Right hindlimb (tissue), 1 donor: Measurements from ENCODE around the gene RIPPLY3.
A peak's percentile ranks its signal among the peaks of the same experiment; 100 is the strongest.

ENCODE experiments used
- DNase-seq: peaks from one replicate; pipeline ENCODE4 v3.0.0-alpha.2; 2018

The RIPPLY3 gene, protein sequence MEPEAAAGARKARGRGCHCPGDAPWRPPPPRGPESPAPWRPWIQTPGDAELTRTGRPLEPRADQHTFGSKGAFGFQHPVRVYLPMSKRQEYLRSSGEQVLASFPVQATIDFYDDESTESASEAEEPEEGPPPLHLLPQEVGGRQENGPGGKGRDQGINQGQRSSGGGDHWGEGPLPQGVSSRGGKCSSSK

DNA sequence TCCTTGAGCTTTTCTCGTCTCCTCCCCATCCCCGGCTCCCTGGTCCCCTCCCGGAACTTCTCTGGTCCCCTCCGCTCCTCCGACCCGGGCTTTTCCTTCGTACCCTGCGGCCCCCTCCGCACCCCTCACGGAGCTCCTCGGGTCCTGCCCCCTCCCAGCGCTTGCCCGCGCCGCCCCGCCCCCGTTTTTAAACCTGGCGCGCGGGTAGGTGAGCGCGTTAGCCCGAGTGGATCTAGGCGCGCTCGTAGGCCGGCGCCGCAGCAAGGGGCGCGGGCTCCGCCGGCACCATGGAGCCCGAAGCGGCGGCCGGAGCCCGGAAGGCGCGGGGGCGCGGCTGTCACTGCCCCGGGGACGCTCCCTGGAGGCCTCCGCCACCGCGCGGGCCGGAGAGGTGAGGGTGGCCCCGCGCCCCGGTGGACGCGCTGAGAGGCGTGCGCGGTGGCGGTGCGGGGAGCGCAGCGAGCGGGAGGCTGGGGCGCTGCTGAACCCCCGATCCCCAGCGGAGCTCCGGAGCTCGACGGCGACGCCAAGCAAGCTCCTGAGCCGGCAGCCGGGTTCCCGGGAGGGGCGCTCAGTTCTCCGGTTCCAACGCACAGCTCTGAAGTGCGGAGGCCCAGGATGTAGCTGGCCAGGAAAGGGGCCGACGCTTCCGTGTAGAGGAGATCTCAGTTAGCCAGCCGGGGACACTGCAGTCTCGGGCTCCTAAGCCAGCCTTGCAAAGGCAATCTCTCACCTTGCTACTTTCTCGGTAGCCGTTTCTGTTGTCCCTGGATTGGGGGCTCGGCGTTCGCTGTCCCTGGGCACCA lies at the start of gene RIPPLY3:
RIPPLY3 (plus strand) TSS at position 217 of the 806 bp plus-strand sequence; CDS start at position 288, 71 bp downstream.
- DNase-seq = peak; percentile 37

DNA sequence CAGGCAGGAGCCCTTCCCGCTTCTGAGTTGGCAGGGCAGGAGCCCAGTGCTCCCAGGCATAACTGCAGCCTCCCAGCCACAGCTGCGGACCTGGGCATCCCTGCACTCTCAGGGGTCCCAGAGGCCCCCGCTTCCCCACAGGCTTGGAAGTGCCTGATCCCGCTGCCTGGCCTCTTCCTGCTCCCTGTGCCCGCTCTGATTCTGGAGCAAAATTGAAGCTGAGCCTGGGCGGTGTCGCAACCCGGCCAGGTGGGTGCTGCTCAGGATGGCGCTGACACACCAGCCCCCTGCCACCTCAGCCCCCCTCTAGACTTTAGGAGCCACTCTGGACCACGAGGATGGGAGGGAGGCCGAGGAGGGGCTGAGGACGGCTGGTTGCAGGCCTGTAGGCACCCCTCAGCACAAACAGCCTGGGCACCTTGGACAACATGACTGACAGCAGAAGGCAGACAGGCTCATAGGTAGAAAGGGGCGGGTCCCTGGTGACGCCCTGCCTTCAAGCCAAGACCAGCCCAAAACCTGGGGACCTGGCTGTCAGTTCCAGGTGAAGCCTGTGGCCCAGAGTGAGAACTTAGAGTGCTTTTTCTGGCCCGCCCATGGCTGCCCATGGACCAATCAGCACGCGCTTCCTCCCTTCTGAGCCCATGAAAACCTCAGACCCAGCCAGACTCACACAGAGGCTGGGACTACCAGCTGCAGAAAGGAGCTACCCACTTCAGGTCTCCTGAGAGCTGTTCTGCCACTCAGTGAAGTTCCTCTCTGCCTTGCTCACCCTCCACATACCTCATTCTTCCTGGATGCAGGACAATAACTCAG lies 47.3 kb upstream of the RIPPLY3 start:
- no peak for DNase-seq

DNA sequence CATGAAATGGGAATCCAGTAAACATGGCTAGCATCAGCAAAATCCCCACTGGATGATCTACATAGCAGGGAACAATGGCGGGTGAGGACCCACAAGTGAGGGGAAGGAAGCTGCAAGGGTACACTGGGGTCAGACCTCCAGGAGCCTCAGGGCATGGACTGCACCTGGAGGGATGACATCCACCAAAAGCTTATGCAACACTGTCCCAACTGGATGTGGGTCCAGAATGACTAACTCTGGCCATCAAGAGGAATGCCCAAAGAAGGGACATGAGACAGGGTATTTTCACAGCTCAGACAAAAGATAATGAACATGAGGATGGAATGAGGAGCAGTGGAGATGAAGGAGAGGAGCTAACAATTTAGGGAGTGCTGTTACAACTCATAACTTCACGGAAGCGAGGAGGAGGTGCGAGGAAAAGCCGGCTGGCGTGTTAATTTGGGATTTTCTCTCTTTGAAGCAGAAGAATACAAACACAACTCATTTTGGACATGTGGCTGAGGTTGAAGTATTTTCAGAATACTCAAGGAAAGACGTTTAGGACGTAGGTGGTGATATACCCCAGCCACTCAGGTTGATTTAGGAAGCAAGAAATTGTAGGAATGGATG lies 45.7 kb upstream of the RIPPLY3 start:
- no peak for DNase-seq

DNA sequence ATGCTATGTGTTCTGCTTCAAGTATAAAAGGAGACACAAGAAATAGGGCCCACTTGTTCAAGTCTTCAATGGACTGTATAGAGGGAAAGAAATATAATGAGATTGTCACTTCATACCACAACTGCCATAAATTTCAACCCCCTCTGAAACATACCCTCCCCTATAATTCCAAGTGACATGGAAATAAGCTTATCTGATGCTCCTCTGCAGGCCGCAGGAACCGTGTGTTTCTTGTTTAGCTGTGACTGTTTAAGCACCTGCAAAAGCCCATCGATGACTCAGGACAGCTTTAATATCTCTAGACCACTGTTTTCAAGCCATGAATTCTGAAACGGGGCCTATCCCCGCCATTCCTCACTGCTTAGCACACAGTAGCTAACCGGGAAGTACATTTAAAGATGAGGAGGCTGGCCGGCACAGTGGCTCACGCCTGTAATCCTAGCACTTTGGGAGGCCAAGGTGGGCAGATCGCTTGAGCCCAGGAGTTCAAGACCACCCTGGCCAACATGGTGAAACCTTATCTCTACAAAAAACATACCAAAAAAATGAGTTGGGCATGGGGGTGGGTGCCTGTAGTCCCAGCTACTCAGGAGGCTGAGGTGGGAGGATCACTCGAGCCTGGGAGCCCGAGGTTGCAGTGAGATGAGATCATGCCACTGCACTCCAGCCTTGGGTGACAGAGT lies 44.3 kb upstream of the RIPPLY3 start:
- no peak for DNase-seq

DNA sequence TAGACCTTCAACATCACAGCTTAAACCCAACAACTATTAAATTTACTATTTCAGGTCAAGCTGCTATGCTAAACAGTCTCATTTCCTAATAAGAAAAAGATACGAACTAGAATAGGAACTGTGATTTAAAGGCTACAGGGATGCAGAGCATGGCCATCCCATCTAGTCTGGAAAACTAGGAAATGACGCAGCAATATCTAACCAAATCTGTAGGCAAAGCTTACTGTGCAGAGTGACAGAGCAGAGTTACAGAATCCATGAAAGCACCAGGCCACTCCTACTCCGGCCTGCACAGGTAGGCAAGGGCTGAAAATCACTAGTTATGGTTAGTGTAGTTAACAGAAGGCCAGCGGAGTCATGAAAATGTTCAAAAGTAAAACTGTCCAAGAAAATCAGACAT lies 42.1 kb upstream of the RIPPLY3 start:
- DNase-seq = no peak

DNA sequence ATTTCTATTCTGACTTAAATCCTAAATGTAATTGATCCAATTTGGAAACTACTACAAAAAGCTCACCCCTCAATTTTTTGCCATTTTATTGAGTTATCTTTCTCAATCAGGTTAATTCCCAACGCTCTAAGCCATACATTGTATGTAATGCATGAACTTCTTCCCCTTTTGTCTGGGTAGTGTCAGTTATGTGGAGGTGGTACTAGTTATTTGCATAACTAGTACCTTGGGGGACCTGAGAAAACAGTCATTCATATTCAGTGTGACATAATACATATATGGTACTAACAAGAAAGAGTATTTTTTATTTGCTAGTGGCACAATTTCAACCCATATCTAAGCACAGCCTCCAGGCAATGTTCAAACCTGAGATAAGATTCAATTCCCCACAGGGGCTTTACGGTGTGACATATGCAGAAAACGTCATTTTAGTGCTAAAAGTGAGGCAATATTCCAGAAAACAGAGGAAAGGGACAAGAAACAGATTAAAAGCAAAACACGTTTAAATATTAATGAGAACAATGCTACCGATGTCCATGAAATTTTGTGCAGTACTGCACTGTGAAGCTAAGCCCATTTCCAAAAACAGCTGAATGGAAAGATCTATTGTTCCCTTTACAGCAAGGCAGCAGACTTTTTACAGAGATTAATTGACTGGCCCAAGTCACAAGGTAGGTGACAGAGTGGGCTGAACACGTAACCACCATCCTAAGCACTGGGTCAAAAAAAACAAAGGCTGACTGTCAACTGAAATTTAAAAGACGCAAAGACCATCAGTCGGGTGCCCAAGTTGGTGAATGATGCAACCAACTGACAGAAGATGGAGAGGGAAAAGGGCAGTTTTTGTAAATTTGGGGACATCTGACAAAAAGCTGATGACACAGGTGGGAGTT lies 41.4 kb upstream of the RIPPLY3 start:
- DNase-seq = no peak

DNA sequence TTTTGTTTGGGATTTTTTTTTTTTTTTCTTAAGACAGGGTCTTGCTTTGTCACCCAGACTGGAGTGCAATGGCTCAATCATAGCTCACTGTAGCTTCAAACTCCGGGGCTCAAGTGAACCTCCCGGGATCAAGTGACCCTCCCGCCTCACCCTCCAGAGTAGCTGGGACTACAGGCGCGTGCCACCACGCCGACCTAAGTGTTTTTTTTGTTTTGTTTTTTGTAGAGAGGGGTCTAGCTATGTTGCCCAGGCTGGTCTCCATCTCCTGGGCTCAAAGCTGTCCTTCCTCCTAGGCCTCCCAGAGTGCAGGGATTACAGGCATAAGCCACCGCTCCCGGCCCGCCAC lies 40.8 kb upstream of the RIPPLY3 start:
- no peak for DNase-seq

DNA sequence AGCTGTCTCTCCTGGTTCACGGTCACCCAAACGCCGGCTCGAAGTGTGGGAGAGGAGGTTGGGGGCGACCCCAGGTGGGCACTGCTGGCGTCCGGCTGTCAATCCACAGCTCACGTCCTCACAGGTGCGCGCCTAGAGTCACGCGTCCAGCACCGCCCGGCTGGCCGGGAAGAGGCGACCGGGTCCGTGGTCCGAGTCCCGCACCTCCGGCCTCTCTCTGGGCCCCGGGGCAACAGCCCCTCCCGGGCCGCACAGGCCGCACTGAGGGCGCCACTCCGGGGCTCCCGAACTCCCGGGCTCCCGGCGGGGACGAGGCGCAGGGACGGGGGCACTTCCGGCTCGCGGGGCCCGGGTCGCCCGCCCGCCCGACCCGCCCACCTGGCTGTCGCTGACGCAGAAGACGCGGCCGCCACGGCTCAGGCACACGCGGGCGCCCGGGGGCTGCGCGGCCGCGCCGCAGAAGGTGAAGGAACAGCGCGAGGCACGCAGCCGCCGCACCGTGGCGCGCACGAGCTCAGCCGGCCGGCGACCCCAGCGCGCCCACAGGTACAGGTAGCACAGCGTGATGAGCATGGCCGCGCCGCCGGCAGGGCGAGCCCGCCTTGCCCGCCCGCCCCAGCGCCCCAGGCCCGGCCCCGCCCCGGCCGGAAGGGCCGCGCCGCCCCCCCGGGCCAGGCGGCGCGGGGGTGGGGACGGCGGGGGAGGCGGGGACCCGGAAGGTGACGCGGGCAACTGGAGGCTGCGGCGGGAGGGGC lies 40.3 kb upstream of the RIPPLY3 start, which contains the start of gene HLCS:
HLCS (minus strand) TSS at position 604 of the 755 bp plus-strand sequence; CDS start at position 573, 31 bp downstream.
- peak; percentile 78 for DNase-seq

DNA sequence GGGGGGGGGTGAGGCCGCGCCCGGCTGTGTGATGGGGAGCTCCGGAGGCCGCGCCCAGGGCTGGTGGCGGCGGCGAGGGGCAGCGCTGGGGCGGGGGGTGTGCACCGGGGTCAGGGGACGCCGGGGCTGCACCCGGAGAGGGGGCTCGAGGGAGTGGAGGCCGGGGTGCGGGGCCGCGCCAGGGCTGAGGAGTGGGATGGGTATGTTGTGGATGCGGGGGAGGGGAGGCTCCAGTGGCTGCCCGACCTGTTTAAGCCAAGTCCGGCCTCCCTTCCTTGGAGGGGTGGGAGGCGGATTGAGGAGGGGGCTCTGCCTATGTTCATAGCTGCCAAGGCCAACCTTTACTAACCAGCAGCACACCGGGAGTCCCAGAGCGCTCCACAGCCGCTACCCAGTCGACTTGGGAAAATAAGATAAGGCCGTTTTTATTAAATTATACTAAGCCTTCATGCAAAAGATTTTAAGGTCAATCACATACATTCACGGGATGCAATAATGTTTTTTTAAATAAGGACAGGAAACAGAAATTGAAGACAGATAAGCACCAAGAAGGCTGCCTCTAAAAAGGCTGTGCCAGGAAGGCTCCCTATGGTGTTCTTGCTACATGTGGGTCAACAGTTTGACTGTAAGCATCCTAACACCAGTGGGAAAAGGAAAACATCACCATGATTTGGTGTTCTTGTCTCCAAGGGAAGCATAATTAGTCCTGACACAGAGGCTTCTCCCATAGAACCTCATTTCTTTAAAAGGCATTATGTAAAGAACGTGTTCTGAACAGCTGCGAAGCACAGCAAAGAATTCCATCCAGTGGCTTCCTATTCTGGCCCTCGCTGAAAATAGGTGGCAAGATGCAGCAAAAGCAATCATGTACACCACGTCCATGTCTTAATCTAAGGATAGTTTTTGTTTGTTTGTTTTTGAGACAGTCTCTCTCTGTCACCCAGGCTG lies 39.4 kb upstream of the RIPPLY3 start:
- DNase-seq = no peak

DNA sequence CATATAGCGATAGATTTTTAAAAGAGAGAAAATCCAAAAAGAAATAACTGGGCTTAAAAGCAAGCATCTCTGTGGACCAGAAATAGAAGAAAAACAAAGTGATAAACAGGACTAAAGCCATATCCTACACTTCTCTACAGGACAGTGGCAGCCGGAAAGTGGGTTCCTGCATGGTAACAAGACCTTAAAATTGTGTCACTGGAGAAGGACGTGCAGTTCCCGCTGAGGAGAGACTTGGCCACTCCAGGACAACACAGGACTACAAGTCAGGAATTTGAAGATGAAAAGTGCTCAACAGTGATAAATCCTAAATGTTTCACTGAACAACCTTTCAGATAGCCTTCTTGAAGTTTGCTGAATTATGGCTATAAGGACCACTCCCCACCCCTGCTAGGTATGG lies 38.1 kb upstream of the RIPPLY3 start:
- no peak for DNase-seq

DNA sequence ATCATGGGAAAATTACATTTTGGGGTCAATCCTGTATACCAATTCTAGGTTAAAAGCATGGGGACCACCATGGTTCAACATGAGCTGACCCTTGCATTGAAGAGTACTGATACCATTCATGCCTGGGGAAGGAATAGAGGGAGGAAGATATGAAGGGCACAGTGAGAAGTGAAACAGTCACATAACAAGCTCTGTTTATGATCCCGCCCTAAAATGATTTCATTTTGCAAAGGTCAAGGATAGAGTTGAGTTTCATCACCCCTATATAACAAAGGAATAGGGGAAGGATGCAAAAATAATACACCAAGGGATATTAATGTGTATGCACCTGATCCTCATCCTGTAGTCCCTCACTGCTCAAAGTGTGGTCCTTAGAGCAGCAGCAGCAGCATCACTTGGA lies 37.5 kb upstream of the RIPPLY3 start:
- no peak for DNase-seq

DNA sequence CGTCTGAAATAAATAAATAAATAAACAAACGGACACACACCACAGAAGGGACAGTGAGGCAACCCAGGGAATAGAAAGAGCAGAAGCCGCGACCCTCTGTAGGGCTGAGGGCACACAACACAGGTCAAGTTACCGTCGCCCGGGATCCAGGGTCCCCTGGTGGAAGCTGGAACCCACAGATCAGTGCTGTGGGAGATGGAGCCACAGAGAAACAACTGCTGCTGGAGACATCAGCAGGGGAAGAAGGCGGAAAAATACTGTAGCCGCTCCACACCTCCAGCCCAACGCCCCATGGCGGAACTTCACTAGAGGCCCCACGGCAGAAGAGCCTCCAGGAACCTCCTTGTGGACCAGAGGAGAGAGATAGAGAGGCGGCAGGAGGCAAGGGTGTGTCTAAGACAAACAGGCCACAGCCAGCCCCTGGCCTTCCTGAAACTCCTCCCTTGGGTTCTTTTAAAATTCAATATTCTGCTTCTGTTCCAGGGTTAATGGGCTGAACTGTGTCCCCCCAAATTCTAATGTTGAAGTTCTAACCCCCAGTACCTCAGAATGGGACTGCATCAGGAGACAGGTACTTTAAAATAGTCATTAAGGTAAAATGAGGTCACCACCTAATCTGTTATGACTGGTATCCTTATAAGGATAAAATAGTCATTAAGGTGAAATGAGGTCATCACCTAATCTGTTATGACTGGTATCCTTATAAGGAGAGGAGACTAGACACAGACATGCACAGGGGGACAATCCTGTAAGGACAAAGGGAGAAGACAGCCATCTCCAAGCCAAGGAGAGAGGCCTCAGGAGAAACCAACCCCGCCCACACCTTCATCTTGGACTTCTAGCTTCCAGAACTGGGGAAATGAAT lies 32.3 kb upstream of the RIPPLY3 start:
- no peak for DNase-seq

DNA sequence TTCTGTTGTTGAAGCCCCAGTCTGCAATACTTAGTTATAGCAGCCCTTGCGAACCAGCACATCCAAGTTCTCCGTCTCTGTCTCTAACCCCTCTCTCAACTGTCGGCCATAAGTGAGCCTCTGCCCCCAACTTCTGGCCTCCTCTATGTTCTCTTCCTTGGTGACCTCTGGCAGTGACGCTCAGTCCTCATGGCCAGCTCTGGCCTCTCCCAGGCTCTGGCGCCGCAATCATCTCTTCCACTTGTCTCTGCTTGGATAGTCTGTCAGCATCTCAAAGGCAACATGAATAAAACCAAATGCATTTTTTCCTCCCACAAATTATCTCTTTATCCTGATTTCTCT lies 31.7 kb upstream of the RIPPLY3 start:
- no peak for DNase-seq

DNA sequence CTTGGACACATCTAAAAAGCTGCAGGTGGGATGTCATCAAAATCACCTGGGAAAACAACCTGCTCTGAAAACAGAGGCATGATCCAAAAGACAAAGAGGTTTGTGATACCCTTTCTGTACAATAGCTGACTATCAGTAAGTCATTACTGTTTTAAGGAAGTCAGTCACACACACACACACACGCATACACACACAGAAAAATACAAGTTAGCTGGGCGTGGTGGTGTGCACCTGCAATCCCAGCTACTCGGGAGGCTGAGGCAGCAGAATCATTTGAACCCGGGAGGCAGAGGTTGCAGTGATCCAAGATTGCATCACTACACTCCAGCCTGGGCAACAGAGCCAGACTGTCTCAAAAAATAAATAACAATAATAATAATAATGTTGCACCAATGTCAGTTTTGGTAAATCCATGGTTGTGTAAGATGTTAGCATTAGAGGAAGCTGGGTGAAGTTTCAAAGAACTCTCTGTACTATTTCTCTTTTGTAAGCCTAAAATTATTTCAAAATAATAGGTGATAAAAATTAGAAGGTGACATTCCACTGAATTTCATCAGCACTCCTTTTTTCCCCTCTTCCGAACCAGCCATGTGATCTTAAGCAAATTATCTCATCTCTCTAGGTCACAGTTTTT lies 30.2 kb upstream of the RIPPLY3 start:
- DNase-seq = no peak

DNA sequence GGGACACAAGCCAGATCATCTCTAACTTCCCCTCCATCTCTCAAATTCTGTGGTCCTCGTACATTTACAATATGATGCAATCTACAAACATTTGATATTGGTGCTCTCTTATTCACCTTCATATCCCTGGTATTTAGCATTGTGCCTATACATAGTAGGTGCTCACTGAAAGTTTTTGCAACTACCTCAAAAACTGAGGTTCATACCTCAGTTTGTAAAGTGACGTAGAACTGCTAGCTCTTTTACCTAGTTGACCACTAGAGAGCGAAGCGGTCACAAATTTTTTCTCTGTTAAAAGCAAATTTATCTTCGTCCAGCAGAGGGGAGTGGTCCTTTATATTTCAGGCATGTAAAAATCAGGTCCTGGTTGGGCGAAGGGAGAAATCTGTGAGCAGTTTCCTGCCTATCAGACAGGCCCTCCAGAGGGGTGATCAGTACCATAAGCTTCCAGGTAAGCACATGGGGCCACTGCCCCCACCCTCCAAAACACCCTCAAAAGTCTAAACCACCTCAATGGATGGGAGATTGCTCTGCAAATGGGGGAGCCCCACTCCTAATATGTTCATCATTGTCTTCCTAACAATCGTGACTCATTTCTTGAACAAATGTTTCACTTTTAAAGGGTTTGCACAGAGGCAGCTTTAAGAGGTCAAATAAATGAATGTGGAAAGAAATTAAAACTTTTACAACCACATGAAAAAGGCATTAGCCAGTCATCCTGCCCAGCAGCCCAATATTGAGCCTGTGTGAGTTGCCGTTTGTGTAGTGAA lies 29.4 kb upstream of the RIPPLY3 start:
- peak; percentile 60 for DNase-seq

DNA sequence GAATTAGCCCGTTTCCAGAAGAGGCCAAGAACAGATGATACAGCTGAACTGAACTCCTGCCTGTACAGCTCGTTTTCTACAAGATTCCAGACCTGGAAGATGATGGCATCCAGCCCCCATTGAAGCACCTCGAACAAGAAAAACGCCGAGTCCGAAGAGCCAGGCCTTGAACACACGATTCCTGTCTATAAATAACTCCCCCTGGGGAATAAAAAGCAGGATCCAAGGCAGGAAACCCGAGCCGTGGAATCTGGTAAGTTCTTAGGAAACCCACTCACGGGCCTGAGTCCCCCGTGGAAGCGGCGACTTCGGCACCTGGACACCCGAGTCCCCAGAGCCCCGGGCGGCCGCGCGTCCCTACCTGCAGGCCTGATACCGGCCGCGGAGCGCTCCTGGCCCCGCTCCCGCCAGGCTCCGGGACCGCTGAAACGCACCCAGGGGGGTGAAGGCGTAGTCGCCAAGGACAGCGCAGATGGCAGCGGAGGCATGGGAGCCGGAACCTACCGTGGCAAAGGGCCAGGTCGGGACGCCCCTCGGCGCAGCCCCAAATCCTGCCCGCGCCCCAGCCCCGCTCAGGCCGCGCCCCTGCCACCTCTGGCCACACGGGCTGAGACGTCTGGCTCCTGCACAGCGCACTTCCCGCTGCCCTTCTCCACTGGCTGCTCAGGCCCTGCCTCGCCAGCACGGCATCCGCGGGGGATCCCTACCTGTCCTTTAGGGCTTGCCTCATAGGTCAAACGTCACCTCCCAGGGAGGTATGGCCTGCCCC lies 26.0 kb upstream of the RIPPLY3 start:
- peak; percentile 35 for DNase-seq

DNA sequence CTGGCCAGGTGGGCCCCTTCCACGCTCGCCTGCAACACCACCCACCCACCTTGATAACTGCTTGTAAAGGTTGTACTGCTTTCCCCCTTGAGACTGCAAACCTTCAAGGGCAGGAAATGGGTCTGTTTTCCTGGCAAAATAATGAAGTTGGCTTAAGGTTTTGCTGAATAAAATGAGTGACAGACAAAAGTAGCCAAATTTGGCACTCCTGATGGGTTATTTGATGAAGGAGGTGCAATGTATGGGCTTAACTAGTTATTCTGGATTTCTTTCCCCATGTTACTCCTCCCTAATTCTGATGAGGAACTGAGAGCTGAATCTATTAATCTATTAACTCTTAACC lies 25.5 kb upstream of the RIPPLY3 start:
- no peak for DNase-seq
